Measurements from ENCODE around the gene KDM4C. TPM values are rescaled to one million over a fixed set of nuclear protein-coding genes. Genes with fewer than 3 reads are reported as not detected.
A peak's percentile ranks its signal among the peaks of the same experiment; 100 is the strongest.

KDM4C gene
- total RNA-seq, 5 donors from 2014 or later (not counting 1 experiment from before 2014, with no cell fraction given): 66.4 to 107 (median 76.0) TPM

GRCh38 chr9:6899274-6899673 is 141.5 kb downstream of the KDM4C start:
- WGBS (ENCODE audit: insufficient coverage): no CpG with 5 or more reads among the region's 1 CpG
- no peak overlapping the region for H3K4me3 Mint-ChIP-seq
- no peak overlapping the region for H3K27ac Mint-ChIP-seq
- ChIA-PET CTCF (no interaction called here), POLR2A (interaction anchor here in 1 of 2 donors (0.6 to 0.7 kb wide), 2 partner anchors 11 to 55 kb away, joined by 3 to 6 read pairs; no protein-coding TSS in a partner anchor)
- Histone ChIP-seq H3K27ac (ENCODE audit: low read length) (no peak overlapping the region), H3K4me3 (ENCODE audit: control insufficient read depth in 1 of 2, extremely low read depth in 1 of 2, low read length in 1 of 2) (no peak overlapping the region), H3K9me3 (no peaks in the 10 kb centered on the region), H3K27me3 (replicated peaks in 1 of 2; ENCODE audit: control insufficient read depth in 2 of 2, extremely low read depth in 1 of 2, insufficient read depth in 2 of 2, low read length in 1 of 2) (no peaks in the 10 kb centered on the region), H3K4me1 (ENCODE audit: control insufficient read depth in 1 of 2, extremely low read depth in 1 of 2, insufficient read depth in 2 of 2, low read length in 2 of 2) (peaks cover 0 to 2% of the 10 kb centered on the region in 2 experiments), H3K36me3 (ENCODE audit: control insufficient read depth in 2 of 2, extremely low read depth in 1 of 2, insufficient read depth in 1 of 2, low read length in 1 of 2) (peaks cover 0 to 18% of the 10 kb centered on the region in 2 donors)
- ATAC-seq (replicated peaks in 1 of 4): no peak
- H3K9me3 Mint-ChIP-seq: no peaks in the 10 kb centered on the region
- H3K36me3 Mint-ChIP-seq: peaks cover 52% of the 10 kb centered on the region
- peaks cover 41 to 63% (median 55%) of the 10 kb centered on the region in 3 donors for H3K4me1 Mint-ChIP-seq
- no peak for DNase-seq
- no peaks in the 10 kb centered on the region for H3K27me3 Mint-ChIP-seq

- Histone ChIP-seq H3K4me1 (ENCODE audit: control insufficient read depth in 1 of 2, extremely low read depth in 1 of 2, insufficient read depth in 2 of 2, low read length in 2 of 2) (peaks cover 0 to 2% of the 10 kb centered on the region in 2 experiments), H3K9me3 (no peaks in the 10 kb centered on the region), H3K27me3 (replicated peaks in 1 of 2; ENCODE audit: control insufficient read depth in 2 of 2, extremely low read depth in 1 of 2, insufficient read depth in 2 of 2, low read length in 1 of 2) (no peaks in the 10 kb centered on the region), H3K4me3 (ENCODE audit: control insufficient read depth in 1 of 2, extremely low read depth in 1 of 2, low read length in 1 of 2) (no peak overlapping the region), H3K27ac (ENCODE audit: low read length) (no peak overlapping the region), H3K36me3 (ENCODE audit: control insufficient read depth in 2 of 2, extremely low read depth in 1 of 2, insufficient read depth in 1 of 2, low read length in 1 of 2) (peaks cover 0 to 6% of the 10 kb centered on the region in 2 donors)
- peaks cover 51% of the 10 kb centered on the region for H3K36me3 Mint-ChIP-seq
- 84% methylated on average over 2 of the region's 7 CpGs for whole genome bisulfite sequencing (ENCODE audit: insufficient coverage)
- CTCF ChIA-PET: no interaction called here
- no peak overlapping the region for H3K4me3 Mint-ChIP-seq
- peaks cover 39 to 56% (median 48%) of the 10 kb centered on the region in 3 donors for H3K4me1 Mint-ChIP-seq
- POLR2A ChIA-PET: no interaction called here
- peak in 1 of 4 experiments; percentile 44 for ATAC-seq (replicated peaks in 1 of 4)
- H3K27me3 Mint-ChIP-seq: no peaks in the 10 kb centered on the region
- no peaks in the 10 kb centered on the region for H3K9me3 Mint-ChIP-seq
- no peak for DNase-seq
- no peak overlapping the region for H3K27ac Mint-ChIP-seq
These were observed 142.7 kb downstream of the KDM4C start for GRCh38 chr9:6900440-6900883.

- no peak for ATAC-seq (replicated peaks in 1 of 4)
- H3K4me3 Mint-ChIP-seq: no peak overlapping the region
- H3K4me1 Mint-ChIP-seq: peaks cover 39 to 58% (median 48%) of the 10 kb centered on the region in 3 donors
- no peak overlapping the region for H3K27ac ChIP-seq (ENCODE audit: low read length)
- H3K4me3 ChIP-seq (ENCODE audit: control insufficient read depth in 1 of 2, extremely low read depth in 1 of 2, low read length in 1 of 2): no peak overlapping the region
- DNase-seq: no peak
- no peak overlapping the region for H3K27ac Mint-ChIP-seq
- POLR2A ChIA-PET: no interaction called here
- no peaks in the 10 kb centered on the region for H3K27me3 Mint-ChIP-seq
- peaks cover 48% of the 10 kb centered on the region for H3K36me3 Mint-ChIP-seq
- 100% methylated on average over 1 of the region's 2 CpGs for WGBS (ENCODE audit: insufficient coverage)
- CTCF ChIA-PET: no interaction called here
- no peaks in the 10 kb centered on the region for H3K27me3 ChIP-seq (replicated peaks in 1 of 2; ENCODE audit: control insufficient read depth in 2 of 2, extremely low read depth in 1 of 2, insufficient read depth in 2 of 2, low read length in 1 of 2)
- H3K9me3 ChIP-seq: no peaks in the 10 kb centered on the region
- peaks cover 0 to 5% of the 10 kb centered on the region in 2 donors for H3K36me3 ChIP-seq (ENCODE audit: control insufficient read depth in 2 of 2, extremely low read depth in 1 of 2, insufficient read depth in 1 of 2, low read length in 1 of 2)
- peaks cover 0 to 2% of the 10 kb centered on the region in 2 experiments for H3K4me1 ChIP-seq (ENCODE audit: control insufficient read depth in 1 of 2, extremely low read depth in 1 of 2, insufficient read depth in 2 of 2, low read length in 2 of 2)
- H3K9me3 Mint-ChIP-seq: no peaks in the 10 kb centered on the region
These were observed 143.4 kb downstream of the KDM4C start for GRCh38 chr9:6901180-6901579.

- Mint-ChIP-seq H3K27me3 (no peaks in the 10 kb centered on the region), H3K4me3 (no peak overlapping the region), H3K36me3 (peaks cover 39% of the 10 kb centered on the region), H3K27ac (no peak overlapping the region), H3K4me1 (peaks cover 30 to 52% (median 39%) of the 10 kb centered on the region in 3 donors), H3K9me3 (no peaks in the 10 kb centered on the region)
- H3K36me3 ChIP-seq (ENCODE audit: control insufficient read depth in 2 of 2, extremely low read depth in 1 of 2, insufficient read depth in 1 of 2, low read length in 1 of 2): no peaks in the 10 kb centered on the region
- POLR2A ChIA-PET: no interaction called here
- H3K4me3 ChIP-seq (ENCODE audit: control insufficient read depth in 1 of 2, extremely low read depth in 1 of 2, low read length in 1 of 2): no peak overlapping the region
- CTCF ChIA-PET: no interaction called here
- WGBS (ENCODE audit: insufficient coverage): 92% methylated on average over 1 of the region's 5 CpGs
- DNase-seq (no peak), ATAC-seq (replicated peaks in 1 of 4) (no peak)
- no peaks in the 10 kb centered on the region for H3K9me3 ChIP-seq
- H3K27ac ChIP-seq (ENCODE audit: low read length): no peak overlapping the region
- peaks cover 0 to 2% of the 10 kb centered on the region in 2 experiments for H3K4me1 ChIP-seq (ENCODE audit: control insufficient read depth in 1 of 2, extremely low read depth in 1 of 2, insufficient read depth in 2 of 2, low read length in 2 of 2)
- no peaks in the 10 kb centered on the region for H3K27me3 ChIP-seq (replicated peaks in 1 of 2; ENCODE audit: control insufficient read depth in 2 of 2, extremely low read depth in 1 of 2, insufficient read depth in 2 of 2, low read length in 1 of 2)
These were observed 144.7 kb downstream of the KDM4C start for GRCh38 chr9:6902423-6902822.

GRCh38 chr9:6904371-6904770 is 146.6 kb downstream of the KDM4C start:
- peaks cover 31% of the 10 kb centered on the region for H3K36me3 Mint-ChIP-seq
- ChIA-PET POLR2A (interaction anchor here in 1 of 2 donors (0.5 kb wide), 1 partner anchor 154 kb away, joined by 3 read pairs; no protein-coding TSS in a partner anchor), CTCF (interaction anchor here in 1 of 2 donors (0.6 kb wide), 1 partner anchor 251 kb away, joined by 3 read pairs; no protein-coding TSS in a partner anchor)
- Histone ChIP-seq H3K4me1 (ENCODE audit: control insufficient read depth in 1 of 2, extremely low read depth in 1 of 2, insufficient read depth in 2 of 2, low read length in 2 of 2) (peaks cover 0 to 2% of the 10 kb centered on the region in 2 experiments), H3K4me3 (ENCODE audit: control insufficient read depth in 1 of 2, extremely low read depth in 1 of 2, low read length in 1 of 2) (no peak overlapping the region), H3K27ac (ENCODE audit: low read length) (no peak overlapping the region), H3K36me3 (ENCODE audit: control insufficient read depth in 2 of 2, extremely low read depth in 1 of 2, insufficient read depth in 1 of 2, low read length in 1 of 2) (no peaks in the 10 kb centered on the region), H3K9me3 (no peaks in the 10 kb centered on the region), H3K27me3 (replicated peaks in 1 of 2; ENCODE audit: control insufficient read depth in 2 of 2, extremely low read depth in 1 of 2, insufficient read depth in 2 of 2, low read length in 1 of 2) (no peaks in the 10 kb centered on the region)
- no peaks in the 10 kb centered on the region for H3K9me3 Mint-ChIP-seq
- WGBS (ENCODE audit: insufficient coverage): 86% methylated on average over 1 of the region's 2 CpGs
- no peak overlapping the region for H3K4me3 Mint-ChIP-seq
- H3K27me3 Mint-ChIP-seq: no peaks in the 10 kb centered on the region
- no peak overlapping the region for H3K27ac Mint-ChIP-seq
- H3K4me1 Mint-ChIP-seq: peaks cover 33 to 51% (median 37%) of the 10 kb centered on the region in 3 donors
- no peak for DNase-seq
- no peak for ATAC-seq (replicated peaks in 1 of 4)

GRCh38 chr9:6905850-6906375 is 148.1 kb downstream of the KDM4C start:
- no peaks in the 10 kb centered on the region for H3K9me3 ChIP-seq
- 89% methylated on average over 2 of the region's 6 CpGs for WGBS (ENCODE audit: insufficient coverage)
- no peak for ATAC-seq (replicated peaks in 1 of 4)
- DNase-seq: no peak
- H3K36me3 ChIP-seq (ENCODE audit: control insufficient read depth in 2 of 2, extremely low read depth in 1 of 2, insufficient read depth in 1 of 2, low read length in 1 of 2): no peaks in the 10 kb centered on the region
- ChIA-PET CTCF (no interaction called here), POLR2A (no interaction called here)
- Mint-ChIP-seq H3K36me3 (peaks cover 23% of the 10 kb centered on the region), H3K4me1 (peaks cover 29 to 48% (median 34%) of the 10 kb centered on the region in 3 donors), H3K4me3 (no peak overlapping the region), H3K9me3 (no peaks in the 10 kb centered on the region), H3K27me3 (no peaks in the 10 kb centered on the region), H3K27ac (no peak overlapping the region)
- no peak overlapping the region for H3K27ac ChIP-seq (ENCODE audit: low read length)
- H3K4me3 ChIP-seq (ENCODE audit: control insufficient read depth in 1 of 2, extremely low read depth in 1 of 2, low read length in 1 of 2): no peak overlapping the region
- no peaks in the 10 kb centered on the region for H3K4me1 ChIP-seq (ENCODE audit: control insufficient read depth in 1 of 2, extremely low read depth in 1 of 2, insufficient read depth in 2 of 2, low read length in 2 of 2)
- H3K27me3 ChIP-seq (replicated peaks in 1 of 2; ENCODE audit: control insufficient read depth in 2 of 2, extremely low read depth in 1 of 2, insufficient read depth in 2 of 2, low read length in 1 of 2): no peaks in the 10 kb centered on the region

All from T-cell (primary cell).